ENCODE data around the gene ZNF407.

- no peak for TF ChIP-seq CTCF (IDR thresholded peaks at IDR 0.05; ENCODE audit: insufficient read depth, low read length, poor library complexity, severe bottlenecking)
- TF ChIP-seq EZH2phosphoT487 (conservative IDR thresholded peaks at IDR 0.05; ENCODE audit: low read length): no peak
Observed at GRCh38 chr18:75071866-75072671, 474.4 kb downstream of the ZNF407 start.
